Myometrial cell (primary cell): ENCODE measurements around the gene NOA1. TPM values are rescaled to one million over a fixed set of nuclear protein-coding genes. Genes with fewer than 3 reads are reported as not detected.

Experiments used
- total RNA-seq: library from RNA; depleted of rRNA; stranded (reverse); fragments of >200 nt; gene quantifications from 2 replicates; pipeline ENCODE4 v1.2.3, GENCODE V29; 2015

The NOA1 gene
- 13.8 and 20.7 TPM in 2 replicates for total RNA-seq

DNA sequence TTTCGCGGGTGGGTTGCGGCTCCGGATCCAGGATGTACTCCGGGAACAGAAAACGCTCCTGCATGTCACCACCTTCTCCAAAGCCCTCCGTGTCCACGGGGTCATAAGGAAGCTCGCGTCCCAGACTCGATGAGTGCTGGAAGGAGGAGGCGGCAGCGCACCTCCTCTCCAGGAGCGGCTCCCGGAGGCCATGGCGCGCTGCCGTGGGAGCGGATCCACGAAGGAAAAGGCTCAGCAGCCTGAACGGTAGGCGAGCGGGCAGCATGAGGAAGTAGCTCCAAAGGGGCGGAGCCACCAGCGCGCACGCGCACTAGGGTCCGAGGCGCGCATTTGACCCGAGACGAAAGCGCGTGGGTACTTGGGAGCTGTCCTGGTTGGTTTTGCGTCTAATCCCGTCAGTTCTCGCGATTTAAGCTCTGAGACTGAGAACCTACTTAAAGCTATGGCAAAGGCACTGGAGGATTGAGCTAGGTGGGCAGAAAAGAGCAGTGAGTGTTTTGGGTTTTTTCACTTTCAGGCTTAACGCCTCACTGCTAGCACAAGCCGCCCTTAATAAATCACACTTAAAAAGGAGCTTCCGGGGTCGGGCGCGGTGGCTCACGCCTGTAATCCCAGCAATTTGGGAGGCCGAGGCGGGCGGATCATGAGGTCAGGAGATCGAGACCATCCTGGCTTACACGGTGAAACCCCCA is at the start of gene NOA1:
TSS of gene NOA1 (minus strand) at position 286 of the 692 bp plus-strand sequence. CDS start at position 265, 21 bp downstream.

DNA sequence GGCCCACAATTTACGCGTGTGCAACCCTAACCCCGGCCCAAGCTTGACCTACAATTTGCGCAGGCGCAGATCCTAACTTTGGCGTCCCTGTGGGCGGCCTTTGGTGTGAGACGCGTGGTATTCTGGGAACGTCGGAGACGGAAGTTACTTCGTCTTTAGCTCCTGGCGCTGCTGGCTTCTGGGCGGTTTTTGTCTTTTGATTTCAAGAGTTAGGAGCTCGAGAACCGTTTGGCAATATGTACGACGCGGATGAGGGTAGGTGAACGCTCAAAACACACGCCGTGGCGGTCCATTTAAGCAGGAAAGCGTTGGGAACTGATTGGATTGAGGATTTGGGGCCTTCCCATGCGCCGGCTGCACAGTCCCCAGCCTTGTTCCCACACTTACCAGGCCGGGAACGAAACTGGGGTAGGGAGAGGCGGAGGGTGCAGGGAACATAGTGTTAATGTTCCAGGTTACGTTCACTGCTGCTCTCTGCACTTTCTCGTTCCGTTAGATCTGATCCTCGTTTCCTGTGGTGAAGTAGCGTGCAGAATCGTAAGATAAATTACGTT is 1.4 kb upstream of the NOA1 start, which contains the start of gene POLR2B:
TSS of gene POLR2B (plus strand) at position 147 of the 554 bp plus-strand sequence. CDS start at position 237, 90 bp downstream.

Other genes with a start within 250 kb of the NOA1 start
- not detected in 2 replicates for gene SPINK2, start 155.9 kb downstream of the NOA1 start, total RNA-seq
- gene REST, start 69.7 kb downstream of the NOA1 start, total RNA-seq: 15.3 and 24.8 TPM in 2 replicates
- 83.9 and 119 TPM in 2 replicates for gene POLR2B, start 1.3 kb upstream of the NOA1 start, total RNA-seq
- gene IGFBP7, start 132.8 kb upstream of the NOA1 start, total RNA-seq: 415 and 416 TPM in 2 replicates